ENCODE results near the gene ZMYND11. TPM values are rescaled to one million over a fixed set of nuclear protein-coding genes. Genes with fewer than 3 reads are reported as not detected.

The ZMYND11 gene
- total RNA-seq, 2 donors from 2014 or later: 34.2 to 37.7 TPM

- Mint-ChIP-seq H3K36me3 (ENCODE audit: low read depth) (peaks cover 3% of the 10 kb centered on the region), H3K9me3 (no peaks in the 10 kb centered on the region), H3K4me3 (no peak overlapping the region), H3K4me1 (no peaks in the 10 kb centered on the region), H3K27me3 (ENCODE audit: insufficient read depth) (no peaks in the 10 kb centered on the region), H3K27ac (no peak overlapping the region)
- Histone ChIP-seq H3K9ac (ENCODE audit: extremely low read depth, low read length, poor library complexity, severe bottlenecking) (no peak overlapping the region), H3K9me3 (ENCODE audit: control insufficient read depth, low read length) (no peaks in the 10 kb centered on the region), H3K4me1 (ENCODE audit: control insufficient read depth, insufficient read depth, low read length) (no peaks in the 10 kb centered on the region), H3K27me3 (ENCODE audit: control insufficient read depth, insufficient read depth, low read length, poor library complexity, severe bottlenecking) (no peaks in the 10 kb centered on the region), H3K27ac (ENCODE audit: low read depth, low read length) (no peak overlapping the region), H3K4me3 (ENCODE audit: low read length) (no peak overlapping the region), H3K36me3 (ENCODE audit: control insufficient read depth, insufficient read depth, low read length) (peaks cover 3% of the 10 kb centered on the region)
- DNase-seq: no peak
- 93 to 100% methylated on average over 2 to 4 of the region's 4 CpGs for WGBS, 2 experiments (ENCODE audit: insufficient coverage in 1 of 2, insufficient read length in 1 of 2)
- TF ChIP-seq CTCF (conservative IDR thresholded peaks at IDR 0.05): no peak
These were observed 80.2 kb downstream of the ZMYND11 start for GRCh38 chr10:215444-215843.

- H3K4me3 Mint-ChIP-seq: no peak overlapping the region
- no peaks in the 10 kb centered on the region for H3K4me1 Mint-ChIP-seq
- H3K27ac Mint-ChIP-seq: no peak overlapping the region
- no peak for DNase-seq
- no peaks in the 10 kb centered on the region for H3K9me3 Mint-ChIP-seq
- Histone ChIP-seq H3K27me3 (ENCODE audit: control insufficient read depth, insufficient read depth, low read length, poor library complexity, severe bottlenecking) (no peaks in the 10 kb centered on the region), H3K4me1 (ENCODE audit: control insufficient read depth, insufficient read depth, low read length) (no peaks in the 10 kb centered on the region), H3K4me3 (ENCODE audit: low read length) (no peak overlapping the region), H3K9ac (ENCODE audit: extremely low read depth, low read length, poor library complexity, severe bottlenecking) (no peak overlapping the region), H3K36me3 (ENCODE audit: control insufficient read depth, insufficient read depth, low read length) (no peaks in the 10 kb centered on the region), H3K27ac (ENCODE audit: low read depth, low read length) (no peak overlapping the region), H3K9me3 (ENCODE audit: control insufficient read depth, low read length) (no peaks in the 10 kb centered on the region)
- TF ChIP-seq CTCF (conservative IDR thresholded peaks at IDR 0.05): no peak
- WGBS, 2 experiments (ENCODE audit: insufficient coverage in 1 of 2, insufficient read length in 1 of 2): 91% methylated on average over 1 of the region's 1 CpG; no CpG with 5 or more reads in 1 of the 2 experiments
- peaks cover 3% of the 10 kb centered on the region for H3K36me3 Mint-ChIP-seq (ENCODE audit: low read depth)
- no peaks in the 10 kb centered on the region for H3K27me3 Mint-ChIP-seq (ENCODE audit: insufficient read depth)
These were observed 83.5 kb downstream of the ZMYND11 start for GRCh38 chr10:218798-219197.

DNA sequence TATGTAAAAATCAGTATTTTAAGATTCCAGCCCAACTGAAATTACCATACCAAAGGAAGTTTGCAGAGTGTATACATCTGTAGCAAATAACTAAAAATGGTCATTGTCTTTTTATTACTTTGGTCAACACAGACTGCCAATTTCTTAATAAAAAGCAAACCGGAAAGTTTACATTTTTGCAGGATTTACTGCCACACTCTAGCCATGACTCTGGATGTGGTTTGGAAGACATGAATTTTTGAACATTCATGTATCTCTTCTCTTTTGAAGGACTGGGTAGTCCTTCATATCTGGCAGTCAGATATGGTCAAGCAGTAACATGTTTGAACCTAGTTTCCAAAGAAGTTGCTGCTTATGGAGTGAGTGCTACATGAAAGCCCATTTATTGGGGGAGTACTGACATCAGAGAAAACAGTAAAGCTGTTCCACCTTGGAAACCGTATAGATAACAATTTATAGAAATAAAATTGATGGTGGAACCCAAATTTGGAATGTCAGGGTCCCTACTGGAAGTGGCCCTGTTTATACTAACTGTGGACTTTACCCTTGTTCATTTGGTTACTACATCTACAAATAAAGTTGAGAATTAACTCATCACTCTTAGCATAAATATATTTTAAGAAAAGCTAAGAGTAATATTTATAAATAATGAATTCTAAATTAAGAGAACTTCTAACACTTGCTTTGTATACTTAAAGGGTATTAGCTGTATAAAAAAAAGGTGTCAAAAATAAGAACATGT is 84.6 kb downstream of the ZMYND11 start:
- TF ChIP-seq CTCF (conservative IDR thresholded peaks at IDR 0.05): no peak
- Mint-ChIP-seq H3K27me3 (ENCODE audit: insufficient read depth) (no peaks in the 10 kb centered on the region), H3K27ac (no peak overlapping the region), H3K36me3 (ENCODE audit: low read depth) (peaks cover 3% of the 10 kb centered on the region), H3K4me1 (no peaks in the 10 kb centered on the region), H3K9me3 (no peaks in the 10 kb centered on the region), H3K4me3 (no peak overlapping the region)
- H3K36me3 ChIP-seq (ENCODE audit: control insufficient read depth, insufficient read depth, low read length): no peaks in the 10 kb centered on the region
- H3K9me3 ChIP-seq (ENCODE audit: control insufficient read depth, low read length): no peaks in the 10 kb centered on the region
- no peak overlapping the region for H3K9ac ChIP-seq (ENCODE audit: extremely low read depth, low read length, poor library complexity, severe bottlenecking)
- 87 to 100% methylated on average over 1 to 2 of the region's 2 CpGs for WGBS, 2 experiments (ENCODE audit: insufficient coverage in 1 of 2, insufficient read length in 1 of 2)
- H3K4me3 ChIP-seq (ENCODE audit: low read length): no peak overlapping the region
- no peak overlapping the region for H3K27ac ChIP-seq (ENCODE audit: low read depth, low read length)
- DNase-seq: no peak
- no peaks in the 10 kb centered on the region for H3K27me3 ChIP-seq (ENCODE audit: control insufficient read depth, insufficient read depth, low read length, poor library complexity, severe bottlenecking)
- no peaks in the 10 kb centered on the region for H3K4me1 ChIP-seq (ENCODE audit: control insufficient read depth, insufficient read depth, low read length)
